HepG2 (cell line): ENCODE data around the gene HDLBP. TPM values are rescaled to one million over a fixed set of nuclear protein-coding genes. Genes with fewer than 3 reads are reported as not detected.

ENCODE experiments used
- ATAC-seq: fragments of 200-7000 bp; cut with Tn5 transposase; 3 replicates; pipeline ENCODE4 v1.9.1; 2020; ENCODE audit warnings: mild to moderate bottlenecking, moderate library complexity
- BruUV-seq: library from RNA; stranded (reverse); fragments of 400-500 nt; replicated peaks from 2 replicates; lab custom pipeline; 2021; lab: Mats Ljungman, UMichigan
- CTCF ChIA-PET: fragments of 300-600 bp; formaldehyde crosslinking; extraction: SDS; loops from one replicate; lab custom pipeline; 2021; ENCODE audit warnings: low total read pairs, inconsistent platforms, low intra/inter-chr PET ratio; lab: Yijun Ruan, JAX
- POLR2A ChIA-PET: fragments of 350-600 bp; sonication (Branson Sonifier 250); formaldehyde crosslinking; loops from one replicate; lab custom pipeline; 2020; ENCODE audit warnings: antibody characterized with exemption, inconsistent platforms; lab: Yijun Ruan, JAX
- DNase-seq: peaks from one replicate; pipeline ENCODE4 v3.0.0-alpha.2; 2015; ENCODE audit warnings: low spot score
- FAIRE-seq: peaks from 3 replicates; lab custom pipeline; 2011; peaks lifted over from hg19 to GRCh38; lab: Jason Lieb, UNC
- H2AFZ ChIP-seq: one replicate; pipeline ENCODE4 v1.6.1; 2011; ENCODE audit warnings: low read length, inconsistent platforms
- H3K27ac ChIP-seq: fragments of 300-600 bp; 3 replicates; pipeline ENCODE4 v1.8.0; 2011; ENCODE audit warnings: mixed run types, mild to moderate bottlenecking, mixed read lengths, low read length, inconsistent platforms; ENCODE audit not compliant: insufficient read depth; ENCODE audit errors: extremely low read length
- H3K27me3 ChIP-seq, 2 experiments: fragments of 200-600 bp in 1 of 2; 2 replicates in 1 of 2; 3 replicates in 1 of 2; pipeline versions ENCODE4 v1.6.0 to v1.8.0; 2011; ENCODE audit warnings: low read length in 2 of 2, mild to moderate bottlenecking in 2 of 2, moderate library complexity in 2 of 2, inconsistent platforms in 1 of 2; ENCODE audit not compliant: insufficient read depth in 2 of 2, control insufficient read depth in 1 of 2
- H3K36me3 ChIP-seq, 2 experiments: fragments of 200-600 bp in 1 of 2; replicated peaks in 1 of 2; 2 replicates in 1 of 2; 3 replicates in 1 of 2; pipeline versions ENCODE4 v1.5.1 to v1.8.0; 2011; ENCODE audit warnings: low read length in 2 of 2, inconsistent platforms in 1 of 2; ENCODE audit not compliant: insufficient read depth in 2 of 2, control insufficient read depth in 1 of 2
- H3K4me1 ChIP-seq: 2 replicates; pipeline ENCODE4 v1.5.1; 2012; ENCODE audit warnings: low read length, inconsistent platforms; ENCODE audit not compliant: insufficient read depth
- H3K4me2 ChIP-seq: 2 replicates; pipeline ENCODE4 v1.6.0; 2011; ENCODE audit warnings: low read depth, low read length, inconsistent platforms
- H3K4me3 ChIP-seq, 3 experiments: fragments of 200-600 bp in 1 of 3; sonication (generic), shearing (Covaris generic) in 1 of 3; replicated peaks in 1 of 3; 2 replicates each; pipeline ENCODE4 v1.5.1; 2011 to 2016; ENCODE audit warnings: low read length in 3 of 3, inconsistent platforms in 2 of 3, low read depth in 2 of 3, mild to moderate bottlenecking in 2 of 3, control low read depth in 1 of 3, mixed read lengths in 1 of 3; ENCODE audit not compliant: insufficient read depth in 1 of 3
- H3K79me2 ChIP-seq: one replicate; pipeline ENCODE4 v1.6.1; 2011; ENCODE audit warnings: low read length, inconsistent platforms; ENCODE audit not compliant: insufficient read depth
- H3K9ac ChIP-seq: 2 replicates; pipeline ENCODE4 v1.6.0; 2011; ENCODE audit warnings: mild to moderate bottlenecking, low read depth, low read length, inconsistent platforms; ENCODE audit not compliant: insufficient read depth
- H3K9me3 ChIP-seq: 2 replicates; pipeline ENCODE4 v1.5.1; 2012; ENCODE audit warnings: mild to moderate bottlenecking, low read length
- H4K20me1 ChIP-seq: 2 replicates; pipeline ENCODE4 v1.6.0; 2011; ENCODE audit warnings: inconsistent platforms, mild to moderate bottlenecking, low read length, moderate library complexity; ENCODE audit not compliant: insufficient read depth
- AHR ChIP-seq: IDR thresholded peaks from 2 replicates; pipeline ENCODE4 v1.6.1; 2018; ENCODE audit warnings: missing genetic modification reagents, missing compliant biosample characterization
- ARID2 ChIP-seq: sonication (generic); formaldehyde crosslinking; IDR thresholded peaks from 2 replicates; pipeline ENCODE4 v1.8.1; 2022; ENCODE audit warnings: mild to moderate bottlenecking, missing genetic modification reagents, borderline replicate concordance
- CBFB ChIP-seq: sonication (generic); formaldehyde crosslinking; IDR thresholded peaks from 2 replicates; pipeline ENCODE4 v1.4.0; 2020; ENCODE audit warnings: missing genetic modification reagents
- CERS6 ChIP-seq: sonication (generic); formaldehyde crosslinking; IDR thresholded peaks from 2 replicates; pipeline ENCODE4 v1.5.0; 2020; ENCODE audit warnings: missing genetic modification reagents
- FOXJ3 ChIP-seq: sonication (generic); formaldehyde crosslinking; IDR thresholded peaks from 2 replicates; pipeline ENCODE4 v1.4.0; 2020; ENCODE audit warnings: missing genetic modification reagents, mild to moderate bottlenecking, borderline replicate concordance
- MNT ChIP-seq: fragments of 450-650 bp; IDR thresholded peaks from 2 replicates; pipeline ENCODE4 v1.6.1; 2016
- PHF21A ChIP-seq: sonication (generic); formaldehyde crosslinking; IDR thresholded peaks from 2 replicates; pipeline ENCODE4 v1.5.0; 2020; ENCODE audit warnings: mild to moderate bottlenecking, missing genetic modification reagents
- POLR2A ChIP-seq, 2 experiments: IDR thresholded peaks; 2 replicates each; pipeline ENCODE4 v1.6.1; 2011; ENCODE audit warnings: low read depth in 2 of 2, low read length in 2 of 2, mild to moderate bottlenecking in 1 of 2, moderate library complexity in 1 of 2; ENCODE audit not compliant: insufficient read depth in 1 of 2
- POLR2AphosphoS5 ChIP-seq: IDR thresholded peaks from 2 replicates; pipeline ENCODE4 v1.6.1; 2012; ENCODE audit warnings: low read depth, low read length
- ZNF292 ChIP-seq: sonication (generic); formaldehyde crosslinking; IDR thresholded peaks from 2 replicates; pipeline ENCODE4 v1.8.1; 2022; ENCODE audit warnings: mild to moderate bottlenecking, low read depth, missing genetic modification reagents, borderline replicate concordance
- ZNF501 ChIP-seq: sonication (generic); formaldehyde crosslinking; IDR thresholded peaks from 2 replicates; pipeline ENCODE4 v1.5.1; 2020; ENCODE audit warnings: mild to moderate bottlenecking, moderate library complexity, missing genetic modification reagents
- ZNF556 ChIP-seq: sonication (generic); formaldehyde crosslinking; IDR thresholded peaks from 2 replicates; pipeline ENCODE4 v1.4.0; 2020; ENCODE audit warnings: mild to moderate bottlenecking, missing genetic modification reagents, borderline replicate concordance
- ZNF605 ChIP-seq: sonication (generic); formaldehyde crosslinking; IDR thresholded peaks from 2 replicates; pipeline ENCODE4 v1.8.0; 2022; ENCODE audit warnings: mild to moderate bottlenecking, missing genetic modification reagents
- ZNF747 ChIP-seq: sonication (generic); formaldehyde crosslinking; IDR thresholded peaks from 2 replicates; pipeline ENCODE4 v1.8.1; 2023; ENCODE audit warnings: missing genetic modification reagents, mild to moderate bottlenecking, borderline replicate concordance
- ZSCAN22 ChIP-seq: sonication (generic); formaldehyde crosslinking; IDR thresholded peaks from 2 replicates; pipeline ENCODE4 v1.4.0; 2020; ENCODE audit warnings: mild to moderate bottlenecking, missing genetic modification reagents
- ZSCAN31 ChIP-seq: sonication (generic); formaldehyde crosslinking; IDR thresholded peaks from 2 replicates; pipeline ENCODE4 v1.5.0; 2020; ENCODE audit warnings: low read depth, mild to moderate bottlenecking, missing genetic modification reagents
- WGBS: methylation state at CpG from one replicate; pipeline ENCODE4 v1.1.6; 2017; ENCODE audit warnings: low lambda C conversion rate; 5-methylcytosine and 5-hydroxymethylcytosine counted together
- in situ Hi-C: cut with HindIII; loops from 2 replicates; pipeline ENCODE4 v1.10.0; 2017; ENCODE audit warnings: low pct_unique_long_range_greater_than_20kb; ENCODE audit not compliant: extremely low pct_ligation_motif_present
- intact Hi-C: fragments of 100-400 bp; cut with micrococcal nuclease; formaldehyde crosslinking; loops from one replicate; pipeline ENCODE4 v1.10.0; 2022; ENCODE audit not compliant: unreplicated experiment
- polyA plus RNA-seq, 8 experiments: library from polyadenylated mRNA; depleted of rRNA in 3 of 8; stranded (reverse) in 7 of 8; unstranded in 1 of 8; fragments of >200 nt; fragmentation: Illumina TruSeq in 4 of 8; extraction: Trizol in 4 of 8; gene quantifications; 2 replicates each; pipeline versions ENCODE4 v1.2.1 to v1.2.3, GENCODE V29; 2011 to 2016; ENCODE audit warnings: low read depth in 4 of 8, missing spikeins in 1 of 8, mixed read lengths in 1 of 8; ENCODE audit not compliant: insufficient read depth in 1 of 8
- total RNA-seq, 5 experiments: library from RNA; depleted of rRNA; stranded (reverse); fragments of >200 nt; fragmentation: Illumina TruSeq; extraction: Trizol; gene quantifications; 2 replicates each; pipeline ENCODE4 v1.2.3, GENCODE V29; 2016; ENCODE audit warnings: low read depth in 1 of 5

The HDLBP gene
- total and polyA plus RNA-seq, 2 of the 13 experiments (the other 11 are each of a cell fraction or from before 2014, with no cell fraction given), result 464 to 707 TPM

- no peak for ATAC-seq
- 48% methylated on average over 5 of the region's 5 CpGs for WGBS
- H3K27ac ChIP-seq, result peak overlapping the region; percentile 85
- no TSS peak for BruUV-seq
- H3K36me3 ChIP-seq, result peaks cover 25 to 38% of the 10 kb centered on the region in 2 experiments
- ChIA-PET POLR2A (interaction anchor here (2.2 kb wide), 1 partner anchor 45 kb away, joined by 8 read pairs; the partner anchor contains the start of genes HDLBP and SEPTIN2), CTCF (no interaction called here)
- H3K9ac ChIP-seq, result peak overlapping the region; percentile 97
- in situ Hi-C loops (no loop called here), intact Hi-C loops (loop anchor here (10.0 kb wide), 1 partner anchor 84 kb away; the partner anchor contains the start of gene FARP2)
- H3K79me2 ChIP-seq, result peaks cover 94% of the 10 kb centered on the region
- peaks cover 79% of the 10 kb centered on the region for H3K4me1 ChIP-seq
- no peaks in the 10 kb centered on the region for H3K9me3 ChIP-seq
- H3K4me2 ChIP-seq, result peak overlapping the region; percentile 97
- FAIRE-seq, result no peak
- no peak overlapping the region for H2AFZ ChIP-seq
- H3K4me3 ChIP-seq, result peak overlapping the region; percentile 75 to 91 (median 80)
- H4K20me1 ChIP-seq, result peaks cover 62% of the 10 kb centered on the region
- DNase-seq, result no peak
- TF ChIP-seq POLR2A (IDR thresholded peaks at IDR 0.05; ENCODE audit: insufficient read depth in 1 of 2, low read depth in 2 of 2, low read length in 2 of 2) (peak in 1 of 2 experiments; percentile 29; a peak in 1 of 4 replicates), ARID2 (CRISPR knock-in tag) (no peak), ZNF292 (CRISPR knock-in tag) (no peak), ZNF747 (CRISPR knock-in tag) (0 out of 2 replicates have a peak, but pooled peaks have one; percentile 32), MNT (peak; percentile 85), ZNF501 (CRISPR knock-in tag) (peak; percentile 39; the same call in 1 of the 2 replicates), ZNF605 (CRISPR knock-in tag) (0 out of 2 replicates have a peak, but pooled peaks have one; percentile 5), AHR (no peak), ZSCAN31 (CRISPR knock-in tag) (0 out of 2 replicates have a peak, but pooled peaks have one; percentile 25), CERS6 (no peak), POLR2AphosphoS5 (peak; percentile 21; the same call in 1 of the 2 replicates), CBFB (no peak), ZSCAN22 (CRISPR knock-in tag) (no peak), ZNF556 (CRISPR knock-in tag) (no peak), PHF21A (CRISPR knock-in tag) (0 out of 2 replicates have a peak, but pooled peaks have one; percentile 16), FOXJ3 (CRISPR knock-in tag) (no peak)
- H3K27me3 ChIP-seq, result no peaks in the 10 kb centered on the region; a peak in 1 of 5 replicates
These were observed 44.9 kb downstream of the HDLBP start for GRCh38 chr2:241270531-241270930.
